Neutrophil (primary cell): Measurements from ENCODE around the gene FGF19.

ENCODE experiments used
- H3K27ac ChIP-seq: fragments of 200-600 bp; sonication (generic); 2 replicates; pipeline ENCODE4 v1.5.1; 2016; ENCODE audit warnings: mild to moderate bottlenecking, moderate library complexity
- H3K27me3 ChIP-seq: fragments of 200-600 bp; sonication (generic); 2 replicates; pipeline ENCODE4 v1.6.0; 2016; ENCODE audit warnings: mild to moderate bottlenecking
- H3K36me3 ChIP-seq: fragments of 200-600 bp; sonication (generic); 2 replicates; pipeline ENCODE4 v1.5.1; 2017
- H3K4me1 ChIP-seq, 2 experiments: fragments of 200-600 bp in 1 of 2; sonication (generic) in 1 of 2; 1 replicate in 1 of 2; 2 replicates in 1 of 2; pipeline versions ENCODE4 v1.5.1 to v1.6.1; 2013 to 2016; ENCODE audit warnings: low read depth in 1 of 2, low read length in 1 of 2, mild to moderate bottlenecking in 1 of 2, moderate library complexity in 1 of 2; ENCODE audit not compliant: control insufficient read depth in 1 of 2, insufficient read depth in 1 of 2
- H3K4me3 ChIP-seq, 2 experiments: fragments of 200-600 bp in 1 of 2; sonication (generic) in 1 of 2; 1 replicate in 1 of 2; 2 replicates in 1 of 2; pipeline ENCODE4 v1.5.1; 2013 to 2016; ENCODE audit warnings: low read depth in 1 of 2, low read length in 1 of 2, mild to moderate bottlenecking in 1 of 2, moderate library complexity in 1 of 2
- H3K9me3 ChIP-seq: fragments of 200-600 bp; sonication (generic); 2 replicates; pipeline ENCODE4 v1.5.1; 2016
- CTCF ChIP-seq: fragments of 200-600 bp; sonication (generic); IDR thresholded peaks from 2 replicates; pipeline ENCODE4 v1.5.1; 2016; ENCODE audit warnings: antibody characterized with exemption

Gene FGF19

GRCh38 chr11:69662021-69662698 is 41.7 kb downstream of the FGF19 start:
- Histone ChIP-seq H3K27ac (no peak overlapping the region), H3K27me3 (no peaks in the 10 kb centered on the region), H3K4me3 (no peak overlapping the region), H3K36me3 (peaks cover 53% of the 10 kb centered on the region), H3K9me3 (no peaks in the 10 kb centered on the region), H3K4me1 (peaks cover 0 to 10% of the 10 kb centered on the region in 2 experiments)
- no peak for TF ChIP-seq CTCF

- TF ChIP-seq CTCF: no peak
- Histone ChIP-seq H3K36me3 (peaks cover 45% of the 10 kb centered on the region), H3K27ac (no peak overlapping the region), H3K9me3 (no peaks in the 10 kb centered on the region), H3K4me1 (peaks cover 0 to 10% of the 10 kb centered on the region in 2 experiments), H3K27me3 (no peaks in the 10 kb centered on the region), H3K4me3 (no peak overlapping the region)
These were observed 42.5 kb downstream of the FGF19 start for GRCh38 chr11:69661413-69661715.

GRCh38 chr11:69660001-69660500 is 43.8 kb downstream of the FGF19 start:
- peaks cover 0 to 10% of the 10 kb centered on the region in 2 experiments for H3K4me1 ChIP-seq
- no peaks in the 10 kb centered on the region for H3K9me3 ChIP-seq
- H3K27me3 ChIP-seq: no peaks in the 10 kb centered on the region
- H3K4me3 ChIP-seq: no peak overlapping the region
- no peak for TF ChIP-seq CTCF
- H3K27ac ChIP-seq: no peak overlapping the region
- H3K36me3 ChIP-seq: peaks cover 32% of the 10 kb centered on the region

GRCh38 chr11:69659591-69659990 is 44.2 kb downstream of the FGF19 start:
- peaks cover 27% of the 10 kb centered on the region for H3K36me3 ChIP-seq
- peaks cover 0 to 9% of the 10 kb centered on the region in 2 experiments for H3K4me1 ChIP-seq
- no peak overlapping the region for H3K4me3 ChIP-seq
- H3K27ac ChIP-seq: no peak overlapping the region
- no peak for TF ChIP-seq CTCF
- no peaks in the 10 kb centered on the region for H3K27me3 ChIP-seq
- no peaks in the 10 kb centered on the region for H3K9me3 ChIP-seq

- no peak for TF ChIP-seq CTCF
- H3K27me3 ChIP-seq: no peaks in the 10 kb centered on the region
- H3K4me3 ChIP-seq: no peak overlapping the region
- no peak overlapping the region for H3K27ac ChIP-seq
- H3K9me3 ChIP-seq: no peaks in the 10 kb centered on the region
- peaks cover 19% of the 10 kb centered on the region for H3K36me3 ChIP-seq
- peaks cover 0 to 2% of the 10 kb centered on the region in 2 experiments for H3K4me1 ChIP-seq
These were observed 45.0 kb downstream of the FGF19 start for GRCh38 chr11:69658626-69659450.
